Astrocyte (in vitro differentiated cells and primary cell): ENCODE data around the gene GNS. TPM values are rescaled to one million over a fixed set of nuclear protein-coding genes. Genes with fewer than 3 reads are reported as not detected.
"Not testable (repeated sequence)": the region's sequence is repeated elsewhere in the genome, so short reads cannot be mapped to it uniquely, and the experiment has no call there.

Experiments
- DNase-seq: peaks from one replicate; pipeline ENCODE4 v3.0.0-alpha.2; 2010; ENCODE audit warnings: low read depth
- FAIRE-seq: peaks from 2 replicates; lab custom pipeline; 2011; peaks lifted over from hg19 to GRCh38; lab: Jason Lieb, UNC
- H2AFZ ChIP-seq: 2 replicates; pipeline ENCODE4 v1.6.0; 2012; ENCODE audit warnings: low read depth, low read length, inconsistent platforms
- H3K27ac ChIP-seq: 2 replicates; pipeline ENCODE4 v1.5.1; 2011; ENCODE audit warnings: low read depth, low read length, inconsistent platforms
- H3K27me3 ChIP-seq: 2 replicates; pipeline ENCODE4 v1.6.0; 2011; ENCODE audit warnings: low read length, inconsistent platforms; ENCODE audit not compliant: insufficient read depth
- H3K36me3 ChIP-seq: 2 replicates; pipeline ENCODE4 v1.5.1; 2011; ENCODE audit warnings: low read length, inconsistent platforms; ENCODE audit not compliant: insufficient read depth
- H3K4me1 ChIP-seq: 2 replicates; pipeline ENCODE4 v1.5.1; 2011; ENCODE audit warnings: low read length, inconsistent platforms; ENCODE audit not compliant: insufficient read depth
- H3K4me2 ChIP-seq: 2 replicates; pipeline ENCODE4 v1.6.0; 2012; ENCODE audit warnings: low read length, inconsistent platforms
- H3K4me3 ChIP-seq: 2 replicates; pipeline ENCODE4 v1.5.1; 2011; ENCODE audit warnings: low read depth, mild to moderate bottlenecking, low read length, inconsistent platforms; ENCODE audit not compliant: insufficient read depth
- H3K79me2 ChIP-seq: 2 replicates; pipeline ENCODE4 v1.6.0; 2012; ENCODE audit warnings: mild to moderate bottlenecking, low read length, inconsistent platforms; ENCODE audit not compliant: insufficient read depth
- H3K9ac ChIP-seq: 2 replicates; pipeline ENCODE4 v1.6.0; 2012; ENCODE audit warnings: mild to moderate bottlenecking, low read length, inconsistent platforms
- H3K9me3 ChIP-seq: 2 replicates; pipeline ENCODE4 v1.5.1; 2012; ENCODE audit warnings: low read depth, mild to moderate bottlenecking, low read length, inconsistent platforms; ENCODE audit not compliant: insufficient read depth
- H4K20me1 ChIP-seq: 2 replicates; pipeline ENCODE4 v1.6.0; 2012; ENCODE audit warnings: low read length, inconsistent platforms; ENCODE audit not compliant: insufficient read depth
- H3K27ac Mint-ChIP-seq: one replicate; pipeline ENCODE4 v1.8.0; 2021; ENCODE audit warnings: mild to moderate bottlenecking, mixed read lengths; ENCODE audit not compliant: unreplicated experiment
- H3K27me3 Mint-ChIP-seq: one replicate; pipeline ENCODE4 v1.8.0; 2021; ENCODE audit warnings: low read depth, mixed read lengths; ENCODE audit not compliant: unreplicated experiment
- H3K36me3 Mint-ChIP-seq: one replicate; pipeline ENCODE4 v1.8.0; 2021; ENCODE audit warnings: low read depth, mixed read lengths; ENCODE audit not compliant: unreplicated experiment
- H3K4me1 Mint-ChIP-seq: one replicate; pipeline ENCODE4 v1.8.0; 2021; ENCODE audit warnings: low read depth, mixed read lengths; ENCODE audit not compliant: unreplicated experiment
- H3K4me3 Mint-ChIP-seq: one replicate; pipeline ENCODE4 v1.8.0; 2021; ENCODE audit warnings: mild to moderate bottlenecking, moderate library complexity, mixed read lengths; ENCODE audit not compliant: unreplicated experiment
- H3K9me3 Mint-ChIP-seq: one replicate; pipeline ENCODE4 v1.8.0; 2021; ENCODE audit warnings: mild to moderate bottlenecking, mixed read lengths; ENCODE audit not compliant: unreplicated experiment
- EZH2 ChIP-seq: IDR thresholded peaks from 2 replicates; pipeline ENCODE4 v1.6.1; 2012; ENCODE audit warnings: mild to moderate bottlenecking, low read length, inconsistent platforms; ENCODE audit not compliant: insufficient read depth
- total RNA-seq: library from RNA; stranded (reverse); gene quantifications from 2 replicates; pipeline ENCODE4 v1.2.1, GENCODE V29; 2021
- TF ChIP-seq, protein P1 (sequence below): IDR thresholded peaks from 2 replicates; pipeline ENCODE4 v1.5.1; 2011; ENCODE audit warnings: low read depth, mild to moderate bottlenecking, inconsistent platforms, low read length, moderate library complexity; ENCODE audit not compliant: insufficient read depth

The GNS gene
- total RNA-seq, 1 donor from 2014 or later: 109 TPM

DNA sequence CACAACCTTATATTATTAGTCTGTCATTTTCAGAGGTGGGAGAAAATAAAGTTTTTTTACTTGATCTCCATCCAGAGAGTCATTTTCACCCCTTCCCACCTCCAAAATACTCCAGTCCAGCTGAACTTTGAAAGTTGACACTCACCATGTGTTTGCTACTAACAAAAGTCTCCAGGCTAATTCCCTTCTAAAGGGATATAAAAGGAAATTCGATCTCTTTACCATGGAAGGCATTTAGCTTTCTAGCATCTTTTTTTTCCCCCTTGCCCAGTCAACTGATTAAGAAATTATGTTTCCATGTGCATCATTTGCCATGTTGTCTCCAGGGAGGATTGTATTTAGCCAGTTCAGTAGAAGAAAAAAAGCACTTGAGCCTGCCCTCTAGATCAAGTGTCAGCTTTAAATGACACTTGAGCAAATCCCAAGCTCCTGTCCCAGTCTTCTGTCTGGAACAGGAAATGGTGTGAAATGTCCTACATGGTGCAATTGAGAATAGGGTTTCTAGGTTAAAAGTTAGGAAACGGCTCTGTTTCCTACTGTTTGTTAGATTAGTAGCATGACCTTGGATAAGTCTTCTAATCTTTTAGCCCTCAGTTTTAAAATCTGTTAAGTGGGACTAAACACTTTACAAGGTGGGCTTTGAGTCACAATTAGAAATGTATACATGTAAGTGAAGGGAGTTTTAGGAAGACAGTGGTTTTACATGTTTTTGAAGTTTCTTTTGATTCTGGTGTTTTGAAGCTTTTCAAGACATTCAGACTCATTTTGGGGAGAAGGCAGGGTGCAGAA, 67.2 kb downstream of the GNS start:
- Histone ChIP-seq H3K79me2 (no peaks in the 10 kb centered on the region), H3K4me1 (no peaks in the 10 kb centered on the region), H3K4me3 (no peak overlapping the region), H3K4me2 (no peak overlapping the region), H3K27ac (no peak overlapping the region), H3K27me3 (no peaks in the 10 kb centered on the region), H4K20me1 (no peaks in the 10 kb centered on the region), H2AFZ (no peak overlapping the region), H3K9me3 (no peaks in the 10 kb centered on the region), H3K36me3 (no peaks in the 10 kb centered on the region), H3K9ac (no peak overlapping the region)
- Mint-ChIP-seq H3K27me3 (no peaks in the 10 kb centered on the region), H3K9me3 (no peaks in the 10 kb centered on the region), H3K4me1 (peaks cover 17% of the 10 kb centered on the region), H3K4me3 (peak overlapping the region; percentile 35), H3K27ac (no peak overlapping the region), H3K36me3 (no peaks in the 10 kb centered on the region)
- DNase-seq: no peak
- FAIRE-seq: no peak
- TF ChIP-seq EZH2: no peak
- TF ChIP-seq, protein P1, sequence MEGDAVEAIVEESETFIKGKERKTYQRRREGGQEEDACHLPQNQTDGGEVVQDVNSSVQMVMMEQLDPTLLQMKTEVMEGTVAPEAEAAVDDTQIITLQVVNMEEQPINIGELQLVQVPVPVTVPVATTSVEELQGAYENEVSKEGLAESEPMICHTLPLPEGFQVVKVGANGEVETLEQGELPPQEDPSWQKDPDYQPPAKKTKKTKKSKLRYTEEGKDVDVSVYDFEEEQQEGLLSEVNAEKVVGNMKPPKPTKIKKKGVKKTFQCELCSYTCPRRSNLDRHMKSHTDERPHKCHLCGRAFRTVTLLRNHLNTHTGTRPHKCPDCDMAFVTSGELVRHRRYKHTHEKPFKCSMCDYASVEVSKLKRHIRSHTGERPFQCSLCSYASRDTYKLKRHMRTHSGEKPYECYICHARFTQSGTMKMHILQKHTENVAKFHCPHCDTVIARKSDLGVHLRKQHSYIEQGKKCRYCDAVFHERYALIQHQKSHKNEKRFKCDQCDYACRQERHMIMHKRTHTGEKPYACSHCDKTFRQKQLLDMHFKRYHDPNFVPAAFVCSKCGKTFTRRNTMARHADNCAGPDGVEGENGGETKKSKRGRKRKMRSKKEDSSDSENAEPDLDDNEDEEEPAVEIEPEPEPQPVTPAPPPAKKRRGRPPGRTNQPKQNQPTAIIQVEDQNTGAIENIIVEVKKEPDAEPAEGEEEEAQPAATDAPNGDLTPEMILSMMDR: no peak

DNA sequence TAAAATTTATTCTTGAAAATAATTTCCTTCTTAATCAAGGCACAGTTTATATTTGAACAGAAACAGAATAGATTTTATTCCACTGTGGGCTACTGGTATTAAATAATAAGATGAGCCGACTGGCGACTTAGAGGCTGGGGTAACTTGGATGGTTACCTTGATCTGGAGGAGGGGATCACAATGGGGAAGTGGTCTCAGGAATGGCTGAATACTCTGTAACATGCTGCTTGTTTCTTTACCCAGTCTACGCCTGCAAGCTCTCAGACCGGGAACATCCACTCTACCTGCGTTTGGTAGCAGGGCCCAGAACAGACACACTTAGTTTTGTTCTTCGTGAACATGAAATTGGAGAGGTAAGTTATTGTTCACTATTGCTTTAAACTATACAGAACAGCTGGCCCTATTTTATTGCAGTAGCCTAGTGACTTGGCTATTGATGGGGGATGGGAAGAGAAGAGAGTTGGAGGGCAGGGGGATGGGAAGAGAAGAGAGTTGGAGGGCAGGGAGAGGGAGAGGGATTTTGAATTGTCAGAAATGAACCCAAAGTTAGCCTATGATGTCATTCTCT, 67.9 kb downstream of the GNS start:
- H3K4me1 Mint-ChIP-seq: peaks cover 17% of the 10 kb centered on the region
- Histone ChIP-seq H3K4me2 (no peak overlapping the region), H3K4me3 (no peak overlapping the region), H4K20me1 (no peaks in the 10 kb centered on the region), H3K36me3 (no peaks in the 10 kb centered on the region), H3K27me3 (no peaks in the 10 kb centered on the region), H3K4me1 (no peaks in the 10 kb centered on the region), H3K9me3 (no peaks in the 10 kb centered on the region), H3K9ac (no peak overlapping the region), H3K27ac (no peak overlapping the region), H2AFZ (no peak overlapping the region), H3K79me2 (no peaks in the 10 kb centered on the region)
- H3K4me3 Mint-ChIP-seq: peak overlapping the region; percentile 31
- DNase-seq (no peak), FAIRE-seq (no peak)
- no peaks in the 10 kb centered on the region for H3K36me3 Mint-ChIP-seq
- H3K9me3 Mint-ChIP-seq: no peaks in the 10 kb centered on the region
- H3K27ac Mint-ChIP-seq: no peak overlapping the region
- no peak for TF ChIP-seq EZH2
- TF ChIP-seq, protein P1: no peak
- H3K27me3 Mint-ChIP-seq: no peaks in the 10 kb centered on the region

DNA sequence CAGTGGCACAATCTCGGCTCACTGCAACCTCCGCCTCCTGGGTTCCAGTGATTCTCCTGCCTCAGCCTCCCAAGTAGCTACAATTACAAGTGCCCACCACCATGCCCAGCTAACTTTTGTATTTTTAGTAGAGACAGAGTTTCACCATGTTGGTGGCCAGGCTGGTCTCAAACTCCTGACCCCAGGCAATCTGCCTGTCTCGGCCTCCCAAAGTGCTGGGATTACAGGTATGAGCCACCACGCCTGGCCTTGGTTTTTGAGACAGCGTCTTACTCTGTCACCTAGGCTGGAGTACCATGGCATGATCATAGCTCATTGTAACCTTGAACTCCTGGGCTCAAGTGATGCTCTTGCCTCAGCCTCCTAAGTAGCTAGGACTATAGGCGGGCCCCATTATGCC, 69.0 kb downstream of the GNS start:
- H3K27ac Mint-ChIP-seq, H3K9me3 Mint-ChIP-seq, H3K9ac ChIP-seq, H3K4me3 ChIP-seq, H3K27me3 Mint-ChIP-seq, H3K4me1 ChIP-seq, H4K20me1 ChIP-seq, H3K79me2 ChIP-seq, H3K27ac ChIP-seq, H3K36me3 ChIP-seq, DNase-seq, H3K4me2 ChIP-seq, FAIRE-seq, H3K4me3 Mint-ChIP-seq, H3K27me3 ChIP-seq, H3K36me3 Mint-ChIP-seq, H2AFZ ChIP-seq, H3K9me3 ChIP-seq: not testable (repeated sequence)
- H3K4me1 Mint-ChIP-seq: peaks cover 17% of the 10 kb centered on the region
